ENCODE measurements around the gene ZNHIT3. TPM values are rescaled to one million over a fixed set of nuclear protein-coding genes. Genes with fewer than 3 reads are reported as not detected.
"Not testable (repeated sequence)": the region's sequence is repeated elsewhere in the genome, so short reads cannot be mapped to it uniquely, and the experiment has no call there.

Gene ZNHIT3
- total RNA-seq, 6 experiments from 2014 or later, result 11.2 to 16.6 (median 12.5) TPM

DNA sequence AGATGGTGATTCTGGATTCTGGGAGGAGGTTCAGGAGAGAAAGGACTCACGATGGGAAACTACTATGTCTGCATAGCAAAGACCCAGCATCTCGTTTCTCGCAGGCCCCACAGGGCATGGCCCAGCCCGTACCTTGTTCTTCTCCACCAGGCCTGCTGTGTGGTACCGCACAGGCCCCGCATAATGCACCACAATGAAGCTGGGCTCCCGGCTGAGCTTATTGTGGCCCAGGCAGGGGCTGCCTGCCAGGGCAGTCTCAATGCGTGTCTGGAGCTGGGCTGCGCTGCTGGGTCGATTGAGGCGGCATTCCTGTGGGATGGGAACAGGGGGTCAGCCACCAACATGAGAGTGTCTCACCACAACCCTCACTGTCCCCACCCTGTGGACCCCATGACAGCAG lies 20.4 kb downstream of the ZNHIT3 start:
- Histone ChIP-seq H3K9me3 (no peaks in the 10 kb centered on the region), H3K27ac (no peak overlapping the region), H3K4me1 (no peaks in the 10 kb centered on the region), H3K27me3 (no peaks in the 10 kb centered on the region), H3K4me3 (no peak overlapping the region), H3K36me3 (peaks cover 0 to 7% (median 5%) of the 10 kb centered on the region in 4 donors)
- 91% methylated on average over 8 of the region's 11 CpGs for WGBS (ENCODE audit: insufficient coverage, low coverage, low lambda C conversion rate, missing lambda C conversion rate)
- intact Hi-C loops (cut with DNase I), result no loop called here
- DNase-seq (no peak), ATAC-seq (no peak)
- no peak for TF ChIP-seq POLR2A (IDR thresholded peaks at IDR 0.05)
- TF ChIP-seq, protein P1, sequence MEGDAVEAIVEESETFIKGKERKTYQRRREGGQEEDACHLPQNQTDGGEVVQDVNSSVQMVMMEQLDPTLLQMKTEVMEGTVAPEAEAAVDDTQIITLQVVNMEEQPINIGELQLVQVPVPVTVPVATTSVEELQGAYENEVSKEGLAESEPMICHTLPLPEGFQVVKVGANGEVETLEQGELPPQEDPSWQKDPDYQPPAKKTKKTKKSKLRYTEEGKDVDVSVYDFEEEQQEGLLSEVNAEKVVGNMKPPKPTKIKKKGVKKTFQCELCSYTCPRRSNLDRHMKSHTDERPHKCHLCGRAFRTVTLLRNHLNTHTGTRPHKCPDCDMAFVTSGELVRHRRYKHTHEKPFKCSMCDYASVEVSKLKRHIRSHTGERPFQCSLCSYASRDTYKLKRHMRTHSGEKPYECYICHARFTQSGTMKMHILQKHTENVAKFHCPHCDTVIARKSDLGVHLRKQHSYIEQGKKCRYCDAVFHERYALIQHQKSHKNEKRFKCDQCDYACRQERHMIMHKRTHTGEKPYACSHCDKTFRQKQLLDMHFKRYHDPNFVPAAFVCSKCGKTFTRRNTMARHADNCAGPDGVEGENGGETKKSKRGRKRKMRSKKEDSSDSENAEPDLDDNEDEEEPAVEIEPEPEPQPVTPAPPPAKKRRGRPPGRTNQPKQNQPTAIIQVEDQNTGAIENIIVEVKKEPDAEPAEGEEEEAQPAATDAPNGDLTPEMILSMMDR (IDR thresholded peaks at IDR 0.05), result no peak

DNA sequence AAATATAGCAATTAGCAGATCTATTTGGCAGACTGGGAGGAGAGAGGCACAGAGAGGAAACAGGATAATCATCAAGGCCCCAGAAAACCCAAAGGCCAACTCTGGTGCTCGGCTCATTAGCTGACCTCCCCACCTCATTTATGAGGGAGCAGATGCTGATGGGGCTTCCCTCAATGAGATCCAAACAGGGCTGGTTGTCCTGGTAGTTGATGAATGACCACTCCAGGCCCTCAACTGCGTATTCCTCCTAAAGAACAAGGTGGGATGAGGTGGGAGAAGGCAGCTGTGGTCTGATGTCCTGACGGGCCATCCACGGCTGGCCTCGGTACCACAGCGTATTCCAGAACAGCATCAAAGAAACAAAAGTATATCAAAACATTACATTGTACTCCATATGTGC lies 20.8 kb downstream of the ZNHIT3 start:
- H3K4me1 ChIP-seq, result no peaks in the 10 kb centered on the region
- H3K4me3 ChIP-seq, result no peak overlapping the region
- ATAC-seq (no peak), DNase-seq (no peak)
- no peak overlapping the region for H3K27ac ChIP-seq
- no peak for TF ChIP-seq POLR2A (IDR thresholded peaks at IDR 0.05)
- TF ChIP-seq, protein P1 (IDR thresholded peaks at IDR 0.05), result no peak
- H3K9me3 ChIP-seq, result no peaks in the 10 kb centered on the region
- no peaks in the 10 kb centered on the region for H3K27me3 ChIP-seq
- 93% methylated on average over 4 of the region's 6 CpGs for WGBS (ENCODE audit: insufficient coverage, low coverage, low lambda C conversion rate, missing lambda C conversion rate)
- intact Hi-C loops (cut with DNase I), result no loop called here
- H3K36me3 ChIP-seq, result peaks cover 0 to 7% (median 5%) of the 10 kb centered on the region in 4 donors

DNA sequence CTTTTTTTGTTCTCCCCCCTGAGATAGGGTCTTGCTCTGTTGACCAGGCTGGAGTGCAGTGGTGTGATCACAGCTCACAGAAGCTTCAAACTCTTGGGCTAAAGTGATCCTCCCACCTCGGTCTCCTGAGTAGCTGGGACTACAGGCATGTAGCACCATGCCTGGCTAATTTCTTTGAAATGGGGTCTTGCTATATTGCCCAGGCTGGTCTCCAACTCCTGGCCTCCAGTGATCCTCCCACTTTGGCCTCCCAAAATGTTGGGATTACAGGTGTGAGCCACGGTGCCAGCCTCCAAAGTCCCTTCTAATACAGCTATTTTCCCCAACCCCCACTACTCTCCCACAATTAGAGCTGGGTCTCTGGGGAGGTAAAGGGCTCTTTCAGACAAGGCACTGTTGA lies 22.0 kb downstream of the ZNHIT3 start:
- not testable (repeated sequence) for ATAC-seq

DNA sequence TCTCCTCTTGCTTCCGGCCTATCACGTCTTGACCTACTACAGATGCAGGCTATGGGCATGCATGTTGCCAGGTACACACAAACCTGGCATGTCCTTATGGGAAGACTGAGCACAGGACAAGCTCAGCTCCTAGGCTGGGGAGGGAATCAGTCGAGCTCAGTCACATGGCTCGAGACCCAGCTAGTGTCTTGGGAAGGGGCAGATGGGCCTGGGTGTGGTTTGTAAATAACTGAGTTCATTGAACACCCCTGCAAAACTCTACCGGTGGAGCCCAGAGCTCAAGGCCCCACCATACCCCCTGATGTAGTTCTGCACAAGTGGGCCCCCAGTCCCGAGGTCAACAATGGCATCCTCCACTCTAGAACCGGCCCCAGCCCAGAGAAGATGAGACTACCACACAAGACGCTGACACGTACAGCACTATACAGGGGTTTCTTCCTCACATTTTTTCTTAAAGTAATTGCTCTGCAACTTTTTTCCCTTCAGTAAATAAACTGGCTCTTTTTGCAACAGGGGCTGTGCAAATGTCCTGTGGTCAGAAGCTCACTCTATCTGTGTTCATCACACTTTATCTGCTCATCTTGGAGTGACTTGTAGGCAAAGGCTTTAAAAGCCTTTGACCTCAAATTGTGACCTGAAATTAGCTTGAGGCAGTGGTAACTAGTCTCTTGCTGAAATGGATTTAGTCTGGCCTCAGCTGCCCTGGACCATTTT lies 22.9 kb downstream of the ZNHIT3 start:
- no peak for ATAC-seq
- no peak overlapping the region for H3K4me3 ChIP-seq
- TF ChIP-seq, protein P1 (IDR thresholded peaks at IDR 0.05), result no peak
- no peak for TF ChIP-seq POLR2A (IDR thresholded peaks at IDR 0.05)
- no peaks in the 10 kb centered on the region for H3K9me3 ChIP-seq
- H3K4me1 ChIP-seq, result no peaks in the 10 kb centered on the region
- no peak for DNase-seq
- intact Hi-C loops (cut with DNase I), result no loop called here
- peaks cover 0 to 7% (median 5%) of the 10 kb centered on the region in 4 donors for H3K36me3 ChIP-seq
- H3K27me3 ChIP-seq, result no peaks in the 10 kb centered on the region
- no peak overlapping the region for H3K27ac ChIP-seq
- 100% methylated on average over 4 of the region's 9 CpGs for WGBS (ENCODE audit: insufficient coverage, low coverage, low lambda C conversion rate, missing lambda C conversion rate)

More for the DNA sequence above, 22.0 kb downstream of the ZNHIT3 start:
- H3K36me3 ChIP-seq; H3K27ac ChIP-seq; DNase-seq; H3K27me3 ChIP-seq; intact Hi-C loops (cut with DNase I); H3K4me3 ChIP-seq; H3K4me1 ChIP-seq; H3K9me3 ChIP-seq: not testable (repeated sequence)
- WGBS (ENCODE audit: insufficient coverage, low coverage, low lambda C conversion rate, missing lambda C conversion rate), result 100% methylated on average over 2 of the region's 2 CpGs

DNA sequence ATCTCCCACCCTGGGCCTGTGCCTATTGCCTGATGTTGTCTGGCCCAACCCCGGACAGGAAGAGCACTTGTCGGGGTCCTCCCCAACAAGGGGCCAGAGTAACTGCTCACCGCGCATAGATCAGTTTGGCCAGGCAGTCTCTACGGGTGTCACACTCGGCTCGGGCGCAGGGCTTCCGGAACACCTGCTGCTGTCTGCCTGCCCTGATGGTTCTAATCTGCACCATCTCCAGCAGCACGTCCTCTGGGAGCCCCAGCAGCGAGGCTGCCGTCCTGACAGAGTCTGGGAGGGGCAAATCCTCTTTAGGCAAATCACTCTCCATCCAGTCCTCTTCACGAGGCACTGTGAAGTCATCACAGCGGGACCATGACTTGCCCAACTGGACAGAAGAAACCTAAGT lies 24.2 kb downstream of the ZNHIT3 start:
- peaks cover 0 to 7% (median 1%) of the 10 kb centered on the region in 4 donors for H3K36me3 ChIP-seq

More for the DNA sequence above, 24.2 kb downstream of the ZNHIT3 start:
- TF ChIP-seq POLR2A (IDR thresholded peaks at IDR 0.05), result no peak
- TF ChIP-seq, protein P1 (IDR thresholded peaks at IDR 0.05), result no peak
- DNase-seq (no peak), ATAC-seq (no peak)
- H3K27ac ChIP-seq, result no peak overlapping the region
- intact Hi-C loops (cut with DNase I), result no loop called here
- WGBS (ENCODE audit: insufficient coverage, low coverage, low lambda C conversion rate, missing lambda C conversion rate), result no CpG with 5 or more reads among the region's 14 CpGs
- H3K27me3 ChIP-seq, result no peaks in the 10 kb centered on the region
- H3K9me3 ChIP-seq, result no peaks in the 10 kb centered on the region
- H3K4me3 ChIP-seq, result no peak overlapping the region
- H3K4me1 ChIP-seq, result no peaks in the 10 kb centered on the region

All from right lobe of liver (tissue), 6 donors.